Psoas muscle (tissue), 8 donors: Measurements from ENCODE around the gene SH3RF1. TPM values are rescaled to one million over a fixed set of nuclear protein-coding genes. Genes with fewer than 3 reads are reported as not detected.

Experiments used
- ATAC-seq, 4 donors: fragments of 200-7000 bp; cut with Tn5 transposase; one replicate each; pipeline ENCODE4 v1.9.1; 2020; ENCODE audit warnings: moderate library complexity in 3 of 4, mild to moderate bottlenecking in 2 of 4
- DNase-seq, 2 donors: peaks; one replicate each; pipeline ENCODE4 v3.0.0-alpha.2; 2020
- H3K27ac ChIP-seq: fragments of 200-600 bp; one replicate; pipeline ENCODE4 v1.8.0; 2022
- H3K27me3 ChIP-seq, 3 donors: fragments of 200-600 bp in 1 of 3; one replicate each; pipeline versions ENCODE4 v1.6.1 to v1.8.0; 2013 to 2022; ENCODE audit warnings: low read length in 2 of 3, mild to moderate bottlenecking in 2 of 3, moderate library complexity in 1 of 3; ENCODE audit not compliant: insufficient read depth in 3 of 3
- H3K36me3 ChIP-seq, 2 donors: fragments of 200-600 bp in 1 of 2; one replicate each; pipeline versions ENCODE4 v1.6.1 to v1.8.0; 2013 to 2022; ENCODE audit warnings: low read depth in 1 of 2, mild to moderate bottlenecking in 1 of 2, moderate library complexity in 1 of 2; ENCODE audit not compliant: insufficient read depth in 1 of 2
- H3K4me1 ChIP-seq: fragments of 200-600 bp; one replicate; pipeline ENCODE4 v1.8.0; 2022
- H3K4me3 ChIP-seq: fragments of 200-600 bp; one replicate; pipeline ENCODE4 v1.8.0; 2022; ENCODE audit warnings: mild to moderate bottlenecking
- H3K9me3 ChIP-seq: fragments of 200-600 bp; one replicate; pipeline ENCODE4 v1.8.0; 2022
- CTCF ChIP-seq: fragments of 200-600 bp; IDR thresholded peaks from one replicate; pipeline ENCODE4 v1.8.0; 2022; ENCODE audit warnings: antibody characterized with exemption
- WGBS, 3 donors: extraction: QIAGEN DNeasy Blood & Tissue Kit; methylation state at CpG; one replicate each; pipeline versions ENCODE4 v1.1.6 to v1.1.7; 2013; 5-methylcytosine and 5-hydroxymethylcytosine counted together
- intact Hi-C, 2 donors: fragments of 100-400 bp; cut with DNase I; formaldehyde crosslinking; loops; one replicate each; pipeline versions ENCODE4 v1.11.0 to v1.14.2; 2022
- polyA plus RNA-seq, 3 donors: library from polyadenylated mRNA; stranded (reverse); fragments of 200-250 nt; gene quantifications; one replicate each; pipeline ENCODE4 v1.2.3, GENCODE V29; 2013
- total RNA-seq, 4 donors: library from RNA; stranded (reverse); fragmentation: NEBNext Ultra II Directional in 2 of 4; extraction: Animal tissue kit (Norgen Biotek cat#: 25700) in 2 of 4; gene quantifications; one replicate each; pipeline versions ENCODE4 v1.2.1 to v1.2.4, GENCODE V29; 2021 to 2023
- donor health status: healthy with polysubstance abuse.
- donor health status: DM: no; HTN: no; CAD: no; lungs with moderate emphysema.
- donor health status: Bipolar disorder and iron deficiency.
- donor health status: healthy.
- donor health status: DM: yes; HTN: yes; CAD: no.
- donor health status: DM: no; HTN: no; CAD: no.
- donor health status: DM: no; HTN: no; CAD: no.
- donor health status: DM: yes; HTN: yes; CAD: no.

SH3RF1 gene
- total and polyA plus RNA-seq, 7 donors = 4.8 to 35.9 (median 19.2) TPM

- ATAC-seq (no peak), DNase-seq (no peak)
- Histone ChIP-seq H3K9me3 (no peaks in the 10 kb centered on the region), H3K4me3 (no peak overlapping the region), H3K36me3 (no peaks in the 10 kb centered on the region), H3K27ac (no peak overlapping the region), H3K4me1 (peaks cover 28% of the 10 kb centered on the region), H3K27me3 (no peaks in the 10 kb centered on the region)
- 91 to 94% (median 94%) methylated on average over 4 of the region's 4 CpGs for WGBS, 3 donors
- intact Hi-C loops = no loop called here
- TF ChIP-seq CTCF = no peak
These were observed 107.3 kb downstream of the SH3RF1 start for GRCh38 chr4:169163495-169163894.

GRCh38 chr4:169160825-169161224 lies 109.9 kb downstream of the SH3RF1 start:
- peak in 1 of 2 donors; percentile 23 for DNase-seq

GRCh38 chr4:169159624-169160171 lies 111.1 kb downstream of the SH3RF1 start:
- H3K27ac ChIP-seq = no peak overlapping the region
- intact Hi-C loops = no loop called here

More at GRCh38 chr4:169160825-169161224, 109.9 kb downstream of the SH3RF1 start:
- no peak for TF ChIP-seq CTCF
- Histone ChIP-seq H3K36me3 (peaks cover 0 to 7% of the 10 kb centered on the region in 2 donors), H3K9me3 (no peaks in the 10 kb centered on the region), H3K4me1 (peaks cover 28% of the 10 kb centered on the region), H3K4me3 (no peak overlapping the region), H3K27me3 (no peaks in the 10 kb centered on the region), H3K27ac (no peak overlapping the region)
- intact Hi-C loops = no loop called here
- peak; percentile 56 to 70 (median 57) for ATAC-seq
- 13 to 37% (median 15%) methylated on average over 3 of the region's 3 CpGs for WGBS, 3 donors

GRCh38 chr4:169158861-169159260 lies 111.9 kb downstream of the SH3RF1 start:
- Histone ChIP-seq H3K36me3 (peaks cover 0 to 27% of the 10 kb centered on the region in 2 donors), H3K27ac (no peak overlapping the region), H3K27me3 (no peaks in the 10 kb centered on the region), H3K4me1 (peaks cover 19% of the 10 kb centered on the region), H3K4me3 (no peak overlapping the region), H3K9me3 (no peaks in the 10 kb centered on the region)
- DNase-seq (no peak), ATAC-seq (no peak)
- no peak for TF ChIP-seq CTCF
- intact Hi-C loops = no loop called here
- WGBS, 3 donors = 75 to 91% (median 78%) methylated on average over 2 of the region's 2 CpGs

More at GRCh38 chr4:169159624-169160171, 111.1 kb downstream of the SH3RF1 start:
- H3K27me3 ChIP-seq = no peaks in the 10 kb centered on the region
- H3K36me3 ChIP-seq = peaks cover 0 to 18% of the 10 kb centered on the region in 2 donors
- 59 to 68% (median 68%) methylated on average over 3 of the region's 3 CpGs for WGBS, 3 donors
- H3K4me1 ChIP-seq = peaks cover 23% of the 10 kb centered on the region
- ATAC-seq (no peak), DNase-seq (no peak)
- H3K4me3 ChIP-seq = no peak overlapping the region
- TF ChIP-seq CTCF = no peak
- no peaks in the 10 kb centered on the region for H3K9me3 ChIP-seq

- H3K9me3 ChIP-seq = no peaks in the 10 kb centered on the region
- no peak overlapping the region for H3K27ac ChIP-seq
- intact Hi-C loops = no loop called here
- H3K36me3 ChIP-seq = peaks cover 0 to 28% of the 10 kb centered on the region in 2 donors
- ATAC-seq (no peak), DNase-seq (no peak)
- no peaks in the 10 kb centered on the region for H3K27me3 ChIP-seq
- peaks cover 19% of the 10 kb centered on the region for H3K4me1 ChIP-seq
- no peak for TF ChIP-seq CTCF
- H3K4me3 ChIP-seq = no peak overlapping the region
- WGBS, 3 donors = 92 to 95% (median 95%) methylated on average over 4 of the region's 4 CpGs
These were observed 112.7 kb downstream of the SH3RF1 start for GRCh38 chr4:169158046-169158445.
